8988T (cell line): Measurements from ENCODE around the gene GPC5.
"Not testable (repeated sequence)": the region's sequence is repeated elsewhere in the genome, so short reads cannot be mapped to it uniquely, and the experiment has no call there.

Source experiments
- DNase-seq: peaks from one replicate; pipeline ENCODE4 v3.0.0; 2011

Gene GPC5

GRCh38 chr13:91797567-91797966 is 399.1 kb downstream of the GPC5 start:
- DNase-seq = no peak

- DNase-seq = not testable (repeated sequence)
Observed at GRCh38 chr13:91798338-91798737, 399.9 kb downstream of the GPC5 start.

GRCh38 chr13:91801772-91802171 is 403.4 kb downstream of the GPC5 start:
- DNase-seq = not testable (repeated sequence)

GRCh38 chr13:91802957-91803356 is 404.5 kb downstream of the GPC5 start:
- no peak for DNase-seq

GRCh38 chr13:91804724-91805123 is 406.3 kb downstream of the GPC5 start:
- no peak for DNase-seq

- DNase-seq = no peak
Observed at GRCh38 chr13:91805605-91806004, 407.2 kb downstream of the GPC5 start.

GRCh38 chr13:91809161-91809560 is 410.7 kb downstream of the GPC5 start:
- no peak for DNase-seq

GRCh38 chr13:91813253-91813652 is 414.8 kb downstream of the GPC5 start:
- no peak for DNase-seq

GRCh38 chr13:91816263-91816807 is 417.9 kb downstream of the GPC5 start:
- no peak for DNase-seq

GRCh38 chr13:91817250-91817649 is 418.8 kb downstream of the GPC5 start:
- no peak for DNase-seq

GRCh38 chr13:91824416-91824815 is 426.0 kb downstream of the GPC5 start:
- DNase-seq = no peak

GRCh38 chr13:91825516-91825915 is 427.1 kb downstream of the GPC5 start:
- no peak for DNase-seq

GRCh38 chr13:91836553-91836952 is 438.1 kb downstream of the GPC5 start:
- no peak for DNase-seq

GRCh38 chr13:91845612-91846011 is 447.2 kb downstream of the GPC5 start:
- DNase-seq = no peak

GRCh38 chr13:91863699-91864098 is 465.3 kb downstream of the GPC5 start:
- no peak for DNase-seq

- no peak for DNase-seq
Observed at GRCh38 chr13:91868351-91868750, 469.9 kb downstream of the GPC5 start.

- no peak for DNase-seq
Observed at GRCh38 chr13:91878491-91878890, 480.1 kb downstream of the GPC5 start.

- DNase-seq = no peak
Observed at GRCh38 chr13:91879360-91879759, 480.9 kb downstream of the GPC5 start.

- DNase-seq = no peak
Observed at GRCh38 chr13:91882918-91883317, 484.5 kb downstream of the GPC5 start.

- DNase-seq = no peak
Observed at GRCh38 chr13:91889641-91890040, 491.2 kb downstream of the GPC5 start.

GRCh38 chr13:91891141-91891540 is 492.7 kb downstream of the GPC5 start:
- DNase-seq = no peak

GRCh38 chr13:91893040-91893439 is 494.6 kb downstream of the GPC5 start:
- DNase-seq = no peak

- no peak for DNase-seq
Observed at GRCh38 chr13:91894316-91894715, 495.9 kb downstream of the GPC5 start.

- no peak for DNase-seq
Observed at GRCh38 chr13:91896547-91896946, 498.1 kb downstream of the GPC5 start.

- not testable (repeated sequence) for DNase-seq
Observed at GRCh38 chr13:91898986-91899385, 500.6 kb downstream of the GPC5 start.

GRCh38 chr13:91902291-91902690 is 503.9 kb downstream of the GPC5 start:
- DNase-seq = no peak
